ENCODE measurements around the gene CPT1B.

Gene CPT1B

GRCh38 chr22:50574383-50574755 is 3.9 kb downstream of the CPT1B start:
- H3K9me3 ChIP-seq (ENCODE audit: control insufficient read depth, low read length), result no peaks in the 10 kb centered on the region
- peaks cover 17% of the 10 kb centered on the region for H3K4me1 ChIP-seq (ENCODE audit: control insufficient read depth, insufficient read depth, low read length)
- no peak overlapping the region for H3K9ac ChIP-seq (ENCODE audit: low read length)
- peaks cover 15% of the 10 kb centered on the region for H3K36me3 ChIP-seq (ENCODE audit: control insufficient read depth, insufficient read depth, low read length, severe bottlenecking)
- H3K27me3 ChIP-seq (replicated peaks; ENCODE audit: control insufficient read depth, insufficient read depth, low read length), result no peaks in the 10 kb centered on the region
- no peak overlapping the region for H3K4me3 ChIP-seq (ENCODE audit: low read length)
- no peak for DNase-seq (ENCODE audit: low read depth)

GRCh38 chr22:50573491-50574382 is 4.5 kb downstream of the CPT1B start:
- no peak overlapping the region for H3K4me3 ChIP-seq (ENCODE audit: low read length)
- DNase-seq (ENCODE audit: low read depth), result no peak
- H3K9ac ChIP-seq (ENCODE audit: low read length), result no peak overlapping the region
- H3K4me1 ChIP-seq (ENCODE audit: control insufficient read depth, insufficient read depth, low read length), result peaks cover 11% of the 10 kb centered on the region
- no peaks in the 10 kb centered on the region for H3K9me3 ChIP-seq (ENCODE audit: control insufficient read depth, low read length)
- peaks cover 16% of the 10 kb centered on the region for H3K36me3 ChIP-seq (ENCODE audit: control insufficient read depth, insufficient read depth, low read length, severe bottlenecking)
- H3K27me3 ChIP-seq (replicated peaks; ENCODE audit: control insufficient read depth, insufficient read depth, low read length), result no peaks in the 10 kb centered on the region

- no peak overlapping the region for H3K9ac ChIP-seq (ENCODE audit: low read length)
- H3K36me3 ChIP-seq (ENCODE audit: control insufficient read depth, insufficient read depth, low read length, severe bottlenecking), result peaks cover 16% of the 10 kb centered on the region
- H3K9me3 ChIP-seq (ENCODE audit: control insufficient read depth, low read length), result no peaks in the 10 kb centered on the region
- no peaks in the 10 kb centered on the region for H3K27me3 ChIP-seq (replicated peaks; ENCODE audit: control insufficient read depth, insufficient read depth, low read length)
- no peak for DNase-seq (ENCODE audit: low read depth)
- peaks cover 3% of the 10 kb centered on the region for H3K4me1 ChIP-seq (ENCODE audit: control insufficient read depth, insufficient read depth, low read length)
- no peak overlapping the region for H3K4me3 ChIP-seq (ENCODE audit: low read length)
Measured at GRCh38 chr22:50572965-50573364, 5.3 kb downstream of the CPT1B start.

- no peak for DNase-seq (ENCODE audit: low read depth)
- no peak overlapping the region for H3K9ac ChIP-seq (ENCODE audit: low read length)
- no peaks in the 10 kb centered on the region for H3K27me3 ChIP-seq (replicated peaks; ENCODE audit: control insufficient read depth, insufficient read depth, low read length)
- no peak overlapping the region for H3K4me3 ChIP-seq (ENCODE audit: low read length)
- H3K36me3 ChIP-seq (ENCODE audit: control insufficient read depth, insufficient read depth, low read length, severe bottlenecking), result peaks cover 16% of the 10 kb centered on the region
- H3K4me1 ChIP-seq (ENCODE audit: control insufficient read depth, insufficient read depth, low read length), result no peaks in the 10 kb centered on the region
- H3K9me3 ChIP-seq (ENCODE audit: control insufficient read depth, low read length), result no peaks in the 10 kb centered on the region
Measured at GRCh38 chr22:50571264-50572175, 6.7 kb downstream of the CPT1B start.

GRCh38 chr22:50570861-50571260 is 7.4 kb downstream of the CPT1B start:
- Histone ChIP-seq H3K27me3 (replicated peaks; ENCODE audit: control insufficient read depth, insufficient read depth, low read length) (no peaks in the 10 kb centered on the region), H3K9ac (ENCODE audit: low read length) (no peak overlapping the region), H3K9me3 (ENCODE audit: control insufficient read depth, low read length) (no peaks in the 10 kb centered on the region), H3K4me3 (ENCODE audit: low read length) (no peak overlapping the region), H3K4me1 (ENCODE audit: control insufficient read depth, insufficient read depth, low read length) (no peaks in the 10 kb centered on the region), H3K36me3 (ENCODE audit: control insufficient read depth, insufficient read depth, low read length, severe bottlenecking) (peaks cover 16% of the 10 kb centered on the region)
- DNase-seq (ENCODE audit: low read depth), result no peak

GRCh38 chr22:50569896-50570535 is 8.2 kb downstream of the CPT1B start:
- H3K9me3 ChIP-seq (ENCODE audit: control insufficient read depth, low read length), result no peaks in the 10 kb centered on the region
- no peak overlapping the region for H3K9ac ChIP-seq (ENCODE audit: low read length)
- no peak overlapping the region for H3K4me3 ChIP-seq (ENCODE audit: low read length)
- no peak for DNase-seq (ENCODE audit: low read depth)
- H3K36me3 ChIP-seq (ENCODE audit: control insufficient read depth, insufficient read depth, low read length, severe bottlenecking), result peaks cover 16% of the 10 kb centered on the region
- H3K4me1 ChIP-seq (ENCODE audit: control insufficient read depth, insufficient read depth, low read length), result peaks cover 5% of the 10 kb centered on the region
- no peaks in the 10 kb centered on the region for H3K27me3 ChIP-seq (replicated peaks; ENCODE audit: control insufficient read depth, insufficient read depth, low read length)

- DNase-seq (ENCODE audit: low read depth), result no peak
- peaks cover 16% of the 10 kb centered on the region for H3K36me3 ChIP-seq (ENCODE audit: control insufficient read depth, insufficient read depth, low read length, severe bottlenecking)
- H3K4me3 ChIP-seq (ENCODE audit: low read length), result no peak overlapping the region
- H3K9ac ChIP-seq (ENCODE audit: low read length), result no peak overlapping the region
- no peaks in the 10 kb centered on the region for H3K27me3 ChIP-seq (replicated peaks; ENCODE audit: control insufficient read depth, insufficient read depth, low read length)
- H3K4me1 ChIP-seq (ENCODE audit: control insufficient read depth, insufficient read depth, low read length), result peaks cover 12% of the 10 kb centered on the region
- no peaks in the 10 kb centered on the region for H3K9me3 ChIP-seq (ENCODE audit: control insufficient read depth, low read length)
Measured at GRCh38 chr22:50569041-50569459, 9.2 kb downstream of the CPT1B start.

- H3K9me3 ChIP-seq (ENCODE audit: control insufficient read depth, low read length), result no peaks in the 10 kb centered on the region
- no peaks in the 10 kb centered on the region for H3K27me3 ChIP-seq (replicated peaks; ENCODE audit: control insufficient read depth, insufficient read depth, low read length)
- no peak overlapping the region for H3K4me3 ChIP-seq (ENCODE audit: low read length)
- H3K9ac ChIP-seq (ENCODE audit: low read length), result no peak overlapping the region
- no peak for DNase-seq (ENCODE audit: low read depth)
- H3K4me1 ChIP-seq (ENCODE audit: control insufficient read depth, insufficient read depth, low read length), result peaks cover 15% of the 10 kb centered on the region
- peaks cover 16% of the 10 kb centered on the region for H3K36me3 ChIP-seq (ENCODE audit: control insufficient read depth, insufficient read depth, low read length, severe bottlenecking)
Measured at GRCh38 chr22:50568626-50569025, 9.6 kb downstream of the CPT1B start.

- peaks cover 21% of the 10 kb centered on the region for H3K4me1 ChIP-seq (ENCODE audit: control insufficient read depth, insufficient read depth, low read length)
- H3K9me3 ChIP-seq (ENCODE audit: control insufficient read depth, low read length), result no peaks in the 10 kb centered on the region
- no peaks in the 10 kb centered on the region for H3K27me3 ChIP-seq (replicated peaks; ENCODE audit: control insufficient read depth, insufficient read depth, low read length)
- no peak for DNase-seq (ENCODE audit: low read depth)
- no peak overlapping the region for H3K4me3 ChIP-seq (ENCODE audit: low read length)
- no peak overlapping the region for H3K9ac ChIP-seq (ENCODE audit: low read length)
- H3K36me3 ChIP-seq (ENCODE audit: control insufficient read depth, insufficient read depth, low read length, severe bottlenecking), result peaks cover 16% of the 10 kb centered on the region
Measured at GRCh38 chr22:50567721-50568252, 10.4 kb downstream of the CPT1B start.

GRCh38 chr22:50564289-50564688 is 13.9 kb downstream of the CPT1B start:
- Histone ChIP-seq H3K4me1 (ENCODE audit: control insufficient read depth, insufficient read depth, low read length) (peaks cover 21% of the 10 kb centered on the region), H3K27me3 (replicated peaks; ENCODE audit: control insufficient read depth, insufficient read depth, low read length) (peaks cover 5% of the 10 kb centered on the region), H3K9me3 (ENCODE audit: control insufficient read depth, low read length) (no peaks in the 10 kb centered on the region), H3K4me3 (ENCODE audit: low read length) (peak overlapping the region; percentile 85), H3K36me3 (ENCODE audit: control insufficient read depth, insufficient read depth, low read length, severe bottlenecking) (peaks cover under 1% of the 10 kb centered on the region), H3K9ac (ENCODE audit: low read length) (peak overlapping the region; percentile 86)
- DNase-seq (ENCODE audit: low read depth), result no peak
